Immature natural killer cell (primary cell): ENCODE data around the gene CIP2A. TPM values are rescaled to one million over a fixed set of nuclear protein-coding genes. Genes with fewer than 3 reads are reported as not detected.

Source experiments
- DNase-seq, 3 donors: peaks; one replicate each; pipeline ENCODE4 v3.0.0; 2022; ENCODE audit warnings: mixed read lengths in 1 of 3
- H3K27ac Mint-ChIP-seq, 6 donors: one replicate each; pipeline ENCODE4 v1.8.0; 2020; ENCODE audit warnings: mixed read lengths in 6 of 6, mild to moderate bottlenecking in 5 of 6, inconsistent platforms in 4 of 6, moderate library complexity in 3 of 6
- H3K27me3 Mint-ChIP-seq, 3 donors: one replicate each; pipeline ENCODE4 v1.8.0; 2020 to 2021; ENCODE audit warnings: low read depth in 3 of 3, mild to moderate bottlenecking in 3 of 3, mixed read lengths in 3 of 3, moderate library complexity in 3 of 3, inconsistent platforms in 1 of 3
- H3K36me3 Mint-ChIP-seq, 3 donors: one replicate each; pipeline ENCODE4 v1.8.0; 2020; ENCODE audit warnings: mixed read lengths in 3 of 3, inconsistent platforms in 2 of 3, mild to moderate bottlenecking in 2 of 3
- H3K4me1 Mint-ChIP-seq, 2 donors: one replicate each; pipeline ENCODE4 v1.8.0; 2020; ENCODE audit warnings: inconsistent platforms in 2 of 2, mild to moderate bottlenecking in 2 of 2, mixed read lengths in 2 of 2, moderate library complexity in 1 of 2
- H3K4me3 Mint-ChIP-seq, 5 donors: one replicate each; pipeline ENCODE4 v1.8.0; 2020; ENCODE audit warnings: mild to moderate bottlenecking in 5 of 5, mixed read lengths in 5 of 5, inconsistent platforms in 3 of 5, moderate library complexity in 3 of 5
- H3K9me3 Mint-ChIP-seq, 6 donors: one replicate each; pipeline ENCODE4 v1.8.0; 2020; ENCODE audit warnings: mild to moderate bottlenecking in 6 of 6, mixed read lengths in 6 of 6, inconsistent platforms in 4 of 6, moderate library complexity in 3 of 6
- polyA plus RNA-seq, 3 donors: library from polyadenylated mRNA; unstranded; fragments of 300-500 nt; fragmentation: Illumina TruSeq; gene quantifications; one replicate each; pipeline ENCODE4 v1.2.3, GENCODE V29; 2021

CIP2A gene
- polyA plus RNA-seq, 3 donors from 2014 or later: 1.4 to 2.3 TPM; not detected in 1

DNA sequence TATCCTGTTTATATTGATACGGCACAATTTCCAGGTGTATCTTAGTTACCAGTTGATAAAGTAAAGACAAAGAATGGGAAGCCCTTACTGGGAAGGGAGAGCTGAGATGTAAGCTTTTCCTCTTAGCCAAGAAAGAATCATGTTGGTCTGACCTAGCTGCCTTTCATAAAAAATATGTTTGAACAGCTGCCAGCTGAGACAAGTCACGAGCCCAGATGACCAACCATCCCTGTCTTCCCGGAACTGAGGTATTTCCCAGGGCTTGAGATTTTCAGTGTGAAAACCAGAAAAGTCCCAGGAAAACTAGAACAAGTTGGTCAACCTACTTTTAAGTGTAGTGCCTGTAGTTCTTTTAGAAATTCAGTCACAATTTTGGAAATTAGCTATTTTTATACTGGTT, 75.3 kb downstream of the CIP2A start:
- Mint-ChIP-seq H3K9me3 (no peaks in the 10 kb centered on the region), H3K27ac (no peak overlapping the region), H3K4me3 (no peak overlapping the region), H3K36me3 (no peaks in the 10 kb centered on the region), H3K4me1 (no peaks in the 10 kb centered on the region), H3K27me3 (peaks cover 0 to 4% (median 2%) of the 10 kb centered on the region in 3 donors)
- DNase-seq: no peak

DNA sequence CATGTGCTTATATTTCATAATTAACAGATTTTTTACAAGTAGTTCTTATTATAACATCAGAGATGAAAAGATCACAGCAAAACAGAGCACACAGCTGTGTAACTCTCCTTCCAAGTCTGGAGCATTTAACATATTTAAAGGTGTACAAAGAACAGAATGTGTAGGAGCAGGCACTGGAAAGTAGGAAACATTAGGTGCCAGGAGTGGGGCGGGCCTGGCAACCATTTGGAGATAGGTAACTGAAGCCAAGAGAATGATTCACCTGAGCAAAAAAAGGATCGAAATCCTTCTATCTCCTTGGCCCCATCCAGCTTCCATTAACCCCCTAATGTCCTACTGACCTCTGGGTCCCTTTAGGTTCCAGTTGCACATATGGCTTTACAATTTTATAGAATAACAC, 76.6 kb downstream of the CIP2A start:
- Mint-ChIP-seq H3K4me1 (no peaks in the 10 kb centered on the region), H3K27me3 (peaks cover 0 to 2% (median 2%) of the 10 kb centered on the region in 3 donors)

GRCh38 chr3:108511490-108511889, 77.7 kb downstream of the CIP2A start:
- Mint-ChIP-seq H3K27ac (no peak overlapping the region), H3K4me1 (no peaks in the 10 kb centered on the region), H3K9me3 (no peaks in the 10 kb centered on the region), H3K27me3 (peaks cover 0 to 4% (median 2%) of the 10 kb centered on the region in 3 donors), H3K4me3 (no peak overlapping the region), H3K36me3 (no peaks in the 10 kb centered on the region)
- DNase-seq: no peak

More for the DNA sequence above, 76.6 kb downstream of the CIP2A start:
- H3K27ac Mint-ChIP-seq: no peak overlapping the region
- H3K4me3 Mint-ChIP-seq: no peak overlapping the region
- no peak for DNase-seq
- H3K36me3 Mint-ChIP-seq: no peaks in the 10 kb centered on the region
- no peaks in the 10 kb centered on the region for H3K9me3 Mint-ChIP-seq

DNA sequence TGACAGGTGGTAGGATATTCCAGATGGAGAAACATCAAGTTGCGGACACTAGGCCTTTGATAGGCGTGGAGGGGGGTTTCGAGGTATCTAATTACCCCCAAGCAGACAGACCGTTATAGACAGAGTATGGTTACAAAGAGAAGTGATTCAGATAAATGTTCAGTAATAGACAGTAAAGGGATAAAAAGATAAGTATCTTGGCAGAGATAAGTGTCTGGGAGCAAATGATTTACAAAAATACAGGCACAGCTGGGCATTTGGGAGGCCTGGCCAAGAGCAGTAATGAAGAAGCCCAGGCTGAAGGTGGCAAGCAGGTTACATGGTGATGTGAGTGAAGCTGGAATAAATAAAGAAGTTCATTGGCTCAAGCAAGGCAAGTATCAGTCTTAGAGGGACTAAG, 78.2 kb downstream of the CIP2A start:
- DNase-seq: no peak
- Mint-ChIP-seq H3K36me3 (no peaks in the 10 kb centered on the region), H3K27ac (no peak overlapping the region), H3K9me3 (no peaks in the 10 kb centered on the region), H3K4me1 (no peaks in the 10 kb centered on the region), H3K27me3 (peaks cover 0 to 6% (median 2%) of the 10 kb centered on the region in 3 donors), H3K4me3 (no peak overlapping the region)

DNA sequence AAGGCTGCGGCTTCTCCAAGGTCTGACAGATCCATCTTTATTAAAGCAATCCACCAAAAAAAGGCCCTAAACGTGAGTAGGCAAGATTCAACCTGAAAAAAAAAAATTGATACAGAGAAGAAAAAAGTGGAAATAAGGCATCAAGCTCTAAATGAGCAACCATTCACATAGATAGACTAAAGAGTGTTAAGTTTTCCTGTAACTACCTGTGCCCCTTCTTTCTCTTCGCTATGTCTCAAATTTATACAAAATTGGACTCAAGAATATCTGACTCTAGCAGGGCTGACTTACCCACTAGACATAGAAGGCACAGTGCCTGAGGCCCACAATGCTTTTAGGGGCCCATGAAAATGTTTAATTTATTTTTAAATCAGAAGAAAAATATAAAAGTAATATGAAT, 78.7 kb downstream of the CIP2A start, which contains the start of gene MYH15:
MYH15 (minus strand) TSS at position 101 of the 400 bp plus-strand sequence; CDS start at position 35, 66 bp downstream.
- no peak within 1 kb of the TSS for H3K27ac Mint-ChIP-seq
- H3K9me3 Mint-ChIP-seq: no peaks in the 10 kb centered on the region
- DNase-seq: no peak
- no peaks in the 10 kb centered on the region for H3K4me1 Mint-ChIP-seq
- peaks cover 0 to 6% (median 2%) of the 10 kb centered on the region in 3 donors for H3K27me3 Mint-ChIP-seq
- no peaks in the 10 kb centered on the region for H3K36me3 Mint-ChIP-seq
- H3K4me3 Mint-ChIP-seq: no peak within 1 kb of the TSS

- H3K4me1 Mint-ChIP-seq: no peaks in the 10 kb centered on the region
- peaks cover 0 to 4% (median 2%) of the 10 kb centered on the region in 3 donors for H3K27me3 Mint-ChIP-seq
- no peak overlapping the region for H3K4me3 Mint-ChIP-seq
Observed at GRCh38 chr3:108509871-108510270, 79.4 kb downstream of the CIP2A start.

DNA sequence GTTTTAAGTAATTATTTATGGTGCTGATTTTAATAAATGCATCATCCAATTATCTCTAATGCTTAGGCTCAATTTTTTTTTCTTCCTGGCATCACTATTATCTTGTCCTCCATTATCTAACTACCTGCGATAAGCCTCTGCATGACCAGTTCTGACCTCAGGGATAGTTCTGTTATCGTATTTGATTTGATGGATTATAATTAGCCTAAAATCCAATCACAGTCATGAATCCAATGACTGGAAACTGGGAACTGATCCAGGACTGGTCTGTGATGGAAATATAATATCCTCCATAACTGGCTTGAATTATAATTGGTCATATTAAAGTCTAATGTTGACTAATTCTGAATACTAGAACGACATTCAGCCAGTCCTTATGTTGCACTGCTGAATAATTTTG, 80.0 kb downstream of the CIP2A start:
- H3K4me1 Mint-ChIP-seq: no peaks in the 10 kb centered on the region
- H3K36me3 Mint-ChIP-seq: no peaks in the 10 kb centered on the region

More at GRCh38 chr3:108509871-108510270, 79.4 kb downstream of the CIP2A start:
- DNase-seq: no peak
- H3K36me3 Mint-ChIP-seq: no peaks in the 10 kb centered on the region
- no peaks in the 10 kb centered on the region for H3K9me3 Mint-ChIP-seq
- H3K27ac Mint-ChIP-seq: no peak overlapping the region

GRCh38 chr3:108507902-108508301, 81.3 kb downstream of the CIP2A start:
- Mint-ChIP-seq H3K27me3 (peaks cover 0 to 4% (median 4%) of the 10 kb centered on the region in 3 donors), H3K27ac (no peak overlapping the region), H3K4me3 (no peak overlapping the region), H3K36me3 (no peaks in the 10 kb centered on the region), H3K4me1 (no peaks in the 10 kb centered on the region), H3K9me3 (no peaks in the 10 kb centered on the region)
- DNase-seq: no peak

More for the DNA sequence above, 80.0 kb downstream of the CIP2A start:
- H3K9me3 Mint-ChIP-seq: no peaks in the 10 kb centered on the region
- H3K27me3 Mint-ChIP-seq: peaks cover 0 to 4% (median 4%) of the 10 kb centered on the region in 3 donors
- DNase-seq: no peak
- no peak overlapping the region for H3K4me3 Mint-ChIP-seq
- no peak overlapping the region for H3K27ac Mint-ChIP-seq

DNA sequence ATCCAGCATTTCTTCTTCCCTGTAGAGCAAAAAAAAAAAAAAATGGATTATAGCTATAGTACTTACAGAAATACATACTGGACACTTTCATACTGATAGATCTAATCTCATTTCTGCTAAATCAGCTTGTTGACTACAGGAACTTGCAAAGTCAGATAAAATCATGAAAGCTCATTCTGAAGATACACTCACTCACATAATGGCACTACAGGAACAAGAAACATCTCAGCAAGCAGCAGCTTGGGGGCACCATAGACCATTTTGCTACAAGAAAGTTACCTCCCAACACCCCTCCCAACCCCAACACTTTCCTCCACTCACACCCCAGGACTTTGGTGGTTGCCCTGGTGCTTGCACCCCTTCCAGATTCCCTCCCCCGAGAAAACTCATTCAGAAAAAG, 83.4 kb downstream of the CIP2A start:
- Mint-ChIP-seq H3K27ac (no peak overlapping the region), H3K9me3 (no peaks in the 10 kb centered on the region), H3K4me3 (no peak overlapping the region), H3K4me1 (no peaks in the 10 kb centered on the region), H3K27me3 (peaks cover 0 to 4% (median 2%) of the 10 kb centered on the region in 3 donors), H3K36me3 (no peaks in the 10 kb centered on the region)
- DNase-seq: no peak

- H3K27me3 Mint-ChIP-seq: peaks cover 0 to 4% (median 2%) of the 10 kb centered on the region in 3 donors
- no peak for DNase-seq
- no peak overlapping the region for H3K4me3 Mint-ChIP-seq
- no peaks in the 10 kb centered on the region for H3K9me3 Mint-ChIP-seq
- no peaks in the 10 kb centered on the region for H3K4me1 Mint-ChIP-seq
- no peaks in the 10 kb centered on the region for H3K36me3 Mint-ChIP-seq
- no peak overlapping the region for H3K27ac Mint-ChIP-seq
Observed at GRCh38 chr3:108503722-108504121, 85.5 kb downstream of the CIP2A start.

GRCh38 chr3:108501535-108501934, 87.7 kb downstream of the CIP2A start:
- Mint-ChIP-seq H3K36me3 (no peaks in the 10 kb centered on the region), H3K4me1 (no peaks in the 10 kb centered on the region), H3K27ac (no peak overlapping the region), H3K9me3 (no peaks in the 10 kb centered on the region), H3K27me3 (peaks cover 0 to 2% (median 2%) of the 10 kb centered on the region in 3 donors), H3K4me3 (no peak overlapping the region)
- DNase-seq: no peak

DNA sequence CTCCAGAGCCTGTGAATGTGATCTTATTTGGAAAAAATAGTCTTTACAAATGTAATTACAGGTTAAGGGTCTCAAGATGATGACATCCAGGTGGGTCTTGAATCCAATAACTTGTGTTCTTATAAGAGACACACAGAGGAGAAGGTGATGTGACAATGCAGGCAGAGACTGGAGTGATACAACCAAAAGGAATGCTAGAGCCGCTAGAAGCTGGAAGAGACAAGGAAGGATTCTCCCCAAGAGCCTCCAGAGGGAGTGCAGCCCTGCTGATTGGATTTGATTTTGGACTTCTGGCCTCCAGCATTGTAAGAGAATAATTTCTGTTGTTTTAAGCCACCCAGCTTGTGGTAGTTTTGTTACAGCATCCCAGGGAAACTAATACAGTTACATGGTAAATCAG, 88.5 kb downstream of the CIP2A start:
- no peaks in the 10 kb centered on the region for H3K9me3 Mint-ChIP-seq
- H3K4me3 Mint-ChIP-seq: no peak overlapping the region
- H3K27ac Mint-ChIP-seq: no peak overlapping the region
- H3K36me3 Mint-ChIP-seq: no peaks in the 10 kb centered on the region
- peaks cover 0 to 2% (median 0%) of the 10 kb centered on the region in 3 donors for H3K27me3 Mint-ChIP-seq
- no peak for DNase-seq
- H3K4me1 Mint-ChIP-seq: no peaks in the 10 kb centered on the region

Other genes with a start within 250 kb of the CIP2A start
- not detected for gene MYH15, start 78.8 kb downstream of the CIP2A start, polyA plus RNA-seq
- gene DZIP3, start 284 bp upstream of the CIP2A start, polyA plus RNA-seq: 10 to 100 TPM in 1 of 3 donors, 1 to 10 TPM in 2; 6.8 to 11.7 (median 9.8) TPM
- not detected for gene RETNLB, start 168.0 kb upstream of the CIP2A start, polyA plus RNA-seq
- 1 to 10 TPM; 2.2 to 4.0 (median 2.4) TPM for gene TRAT1, start 233.3 kb upstream of the CIP2A start, polyA plus RNA-seq